Umbilical cord (tissue), 2 donors: ENCODE results near the gene FZD8. TPM values are rescaled to one million over a fixed set of nuclear protein-coding genes. Genes with fewer than 3 reads are reported as not detected.
"Not testable (repeated sequence)": the region's sequence is repeated elsewhere in the genome, so short reads cannot be mapped to it uniquely, and the experiment has no call there.

Source experiments
- DNase-seq: peaks from one replicate; pipeline ENCODE4 v3.0.0-alpha.2; 2015; ENCODE audit warnings: low spot score
- total RNA-seq: library from RNA; depleted of rRNA; stranded (reverse); fragments of >200 nt; gene quantifications from one replicate; pipeline ENCODE4 v1.2.3, GENCODE V29; 2014; ENCODE audit warnings: low replicate concordance; ENCODE audit not compliant: insufficient read depth

FZD8 gene
- 22.9 TPM for total RNA-seq

- DNase-seq, result peak; percentile 96
Observed at GRCh38 chr10:35642035-35642792, at the start of gene FZD8. Gene FZD8, minus strand, starts transcription at chr10:35642296. Its CDS starts 867 bp downstream, at chr10:35641429.

GRCh38 chr10:35691522-35692236 lies 49.6 kb upstream of the FZD8 start:
- DNase-seq, result no peak

DNA sequence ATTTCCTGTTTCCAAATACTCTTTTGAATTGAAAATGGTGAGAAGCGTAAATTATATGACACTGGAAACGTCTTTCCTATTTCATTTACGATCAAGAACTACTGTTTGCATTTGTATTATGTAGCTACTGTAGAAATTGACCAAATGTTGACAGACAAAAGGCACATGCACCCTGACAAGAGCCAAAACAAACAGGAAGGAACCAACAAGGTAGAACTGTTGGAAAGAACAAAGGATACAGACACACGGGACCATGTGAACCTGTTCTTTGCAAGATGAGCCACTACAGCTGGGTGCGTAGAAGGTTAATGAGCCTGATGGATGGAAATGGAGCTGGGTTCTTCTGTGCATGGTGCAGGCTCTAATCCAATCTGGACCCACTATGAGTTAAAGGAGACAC lies 48.4 kb upstream of the FZD8 start:
- no peak for DNase-seq

GRCh38 chr10:35685858-35686257 lies 43.8 kb upstream of the FZD8 start:
- not testable (repeated sequence) for DNase-seq

GRCh38 chr10:35685402-35685801 lies 43.3 kb upstream of the FZD8 start:
- DNase-seq, result no peak

GRCh38 chr10:35684586-35684985 lies 42.5 kb upstream of the FZD8 start:
- DNase-seq, result no peak

GRCh38 chr10:35675846-35676245 lies 33.8 kb upstream of the FZD8 start:
- no peak for DNase-seq

DNA sequence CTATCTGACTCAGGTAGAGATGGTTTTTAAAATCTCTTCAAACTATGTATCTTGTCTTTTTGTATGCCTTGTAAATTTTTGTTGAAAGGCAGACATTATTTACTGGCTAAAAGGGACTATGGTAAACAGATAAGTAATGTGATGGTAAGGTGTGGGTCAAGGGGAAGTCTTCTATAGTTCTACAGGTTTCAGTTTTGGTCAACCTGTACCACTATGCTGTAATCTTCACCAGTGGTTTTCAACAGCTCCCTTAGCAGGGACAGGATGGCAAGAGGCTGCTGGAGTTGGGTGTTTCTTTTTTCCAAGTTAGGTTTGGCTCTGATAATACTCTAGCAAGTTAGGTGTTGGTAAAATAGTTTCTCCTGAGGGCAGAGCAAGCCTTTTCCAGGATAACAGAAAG lies 32.7 kb upstream of the FZD8 start:
- DNase-seq, result no peak

DNA sequence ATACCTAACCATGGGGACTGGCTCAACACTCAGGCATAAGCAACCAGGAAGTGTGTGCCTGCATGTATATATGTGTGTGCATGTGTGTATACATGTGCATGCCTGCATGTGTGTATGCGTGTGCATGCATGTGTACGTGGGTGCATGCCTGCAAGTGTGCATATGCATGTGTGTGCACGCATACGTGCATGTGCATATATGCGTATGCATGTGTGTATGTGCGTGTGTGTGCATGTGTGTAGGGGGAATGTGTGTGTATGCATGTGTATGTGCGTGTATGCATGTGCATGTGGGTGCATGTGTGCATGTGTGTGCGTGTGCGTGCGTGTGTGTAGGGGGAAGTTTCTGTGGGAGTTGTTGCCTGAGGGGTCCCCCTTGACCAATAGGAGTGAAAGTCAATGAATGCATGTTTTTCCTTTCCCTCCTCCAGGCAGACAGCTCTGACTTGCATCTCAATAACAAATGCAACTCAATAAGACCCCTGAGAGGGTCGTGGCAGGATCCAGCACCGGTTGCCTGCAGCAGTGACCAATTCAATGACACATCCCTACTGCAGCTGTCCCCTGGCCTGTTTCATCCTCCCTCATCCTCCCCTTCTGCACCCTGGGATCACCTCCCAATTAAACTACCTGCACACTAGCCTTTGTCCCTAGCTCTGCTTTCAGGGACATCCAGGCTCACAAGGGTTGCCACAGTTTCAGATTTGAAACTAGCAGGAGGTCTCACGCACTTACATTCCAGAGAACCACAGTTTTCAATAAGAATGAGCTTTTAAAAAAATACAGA lies 27.0 kb upstream of the FZD8 start:
- no peak for DNase-seq

- no peak for DNase-seq
Observed at GRCh38 chr10:35667971-35668370, 25.9 kb upstream of the FZD8 start.

GRCh38 chr10:35667270-35667889 lies 25.3 kb upstream of the FZD8 start:
- no peak for DNase-seq

- no peak for DNase-seq
Observed at GRCh38 chr10:35661236-35661635, 19.1 kb upstream of the FZD8 start.

DNA sequence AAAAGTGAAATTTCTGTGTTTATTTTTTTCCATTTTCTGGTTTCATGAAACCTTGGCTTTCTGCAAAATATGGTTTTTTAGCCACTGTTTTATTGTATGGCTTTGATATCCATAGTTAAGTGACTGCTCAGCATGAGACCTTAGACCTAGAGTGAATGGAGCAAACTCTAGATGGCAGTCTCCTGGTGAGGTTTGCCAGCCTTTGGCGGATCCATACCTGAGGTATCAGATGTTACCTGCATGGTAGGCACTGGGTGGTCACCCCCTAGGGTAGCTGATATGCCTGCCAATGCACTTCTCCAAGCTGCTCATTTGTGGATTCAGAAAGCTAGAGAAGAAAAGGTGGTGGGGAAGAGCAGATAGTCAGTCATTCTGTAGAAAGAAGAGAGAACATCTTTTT lies 17.4 kb upstream of the FZD8 start:
- DNase-seq, result no peak

DNA sequence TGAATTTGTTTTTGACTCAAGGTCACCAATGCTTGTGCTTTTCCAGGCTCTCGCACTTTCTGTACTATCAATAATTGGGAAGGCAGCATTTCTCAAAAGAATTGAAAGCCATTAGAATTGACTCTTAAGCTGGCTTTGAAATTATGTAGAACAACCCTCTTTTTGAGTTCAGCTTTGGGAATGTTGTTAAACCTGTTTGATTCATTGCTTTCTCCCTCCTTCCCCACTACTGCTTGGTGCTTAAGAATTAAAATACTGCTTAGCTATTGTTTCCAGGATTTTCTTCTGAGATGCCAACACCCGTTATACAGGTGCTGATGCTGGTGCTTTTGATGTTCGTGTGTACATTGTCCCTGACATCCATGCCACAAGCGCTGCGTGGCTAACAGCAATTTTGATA lies 15.5 kb upstream of the FZD8 start:
- DNase-seq, result peak; percentile 17

DNA sequence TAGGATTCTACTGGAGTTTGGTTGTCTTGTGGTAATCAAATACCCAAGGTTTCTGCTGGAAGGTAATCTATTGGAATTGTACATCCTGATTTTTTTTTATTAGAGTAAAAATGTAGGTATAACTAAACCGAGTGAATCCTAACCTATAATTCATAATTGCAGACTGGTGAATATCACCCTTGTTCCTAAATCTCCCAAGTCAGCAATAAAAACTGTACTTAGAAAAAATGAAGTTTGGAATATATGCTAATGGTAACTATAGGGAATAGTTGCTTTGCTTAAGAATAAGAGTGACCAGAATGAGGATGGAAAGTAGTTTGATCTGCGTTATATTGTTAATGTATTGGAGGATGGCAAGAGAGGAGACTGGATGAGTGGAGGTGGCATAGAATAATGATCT lies 10.7 kb upstream of the FZD8 start:
- no peak for DNase-seq

GRCh38 chr10:35650894-35651293 lies 8.8 kb upstream of the FZD8 start:
- no peak for DNase-seq

GRCh38 chr10:35644050-35644950 lies 2.2 kb upstream of the FZD8 start:
- peak; percentile 53 for DNase-seq

GRCh38 chr10:35643151-35644049 lies 1.3 kb upstream of the FZD8 start:
- peak; percentile 88 for DNase-seq

GRCh38 chr10:35642793-35643114 lies 658 bp upstream of the FZD8 start:
- DNase-seq, result no peak

GRCh38 chr10:35641676-35642034 lies 441 bp downstream of the FZD8 start:
- no peak for DNase-seq
